HCT116 (cell line): ENCODE data around the gene ZNF311. TPM values are rescaled to one million over a fixed set of nuclear protein-coding genes. Genes with fewer than 3 reads are reported as not detected.

Experiments used
- ATAC-seq: fragments of 200-7000 bp; cut with Tn5 transposase; 2 replicates; pipeline ENCODE4 v1.9.1; 2020; ENCODE audit warnings: mild to moderate bottlenecking, moderate library complexity
- BruUV-seq: library from RNA; stranded (reverse); fragments of 400-500 nt; replicated peaks from 2 replicates; lab custom pipeline; 2021; lab: Mats Ljungman, UMichigan
- CTCF ChIA-PET: fragments of 300-600 bp; sonication (Branson Sonifier 250); formaldehyde crosslinking; loops from one replicate; lab custom pipeline; 2021; ENCODE audit warnings: antibody characterized with exemption; lab: Charles Lee
- POLR2A ChIA-PET: fragments of 300-600, 350-600 bp; sonication (Branson Sonifier 250); formaldehyde crosslinking; loops from one replicate; lab custom pipeline; 2021; ENCODE audit warnings: antibody characterized with exemption; lab: Charles Lee
- RAD21 ChIA-PET, 2 experiments: fragments of 300-600 bp; sonication (Branson Sonifier 250); formaldehyde crosslinking; loops; one replicate each; lab custom pipeline; 2023; ENCODE audit warnings: low total read pairs in 2 of 2; ENCODE audit not compliant: uncharacterized antibody in 2 of 2, unreplicated experiment in 2 of 2, low non-redundant PET in 1 of 2; lab: Charles Lee
- DNase-seq: peaks from one replicate; pipeline ENCODE4 v3.0.0-alpha.2; 2010; ENCODE audit warnings: low read depth, low spot score
- H2AFZ ChIP-seq: fragments of 200-600 bp; shearing (Covaris generic), sonication (generic); 2 replicates; pipeline ENCODE4 v1.6.1; 2017; ENCODE audit warnings: low read depth, mixed run types, mixed read lengths, antibody characterized with exemption, low read length; ENCODE audit not compliant: poor library complexity, severe bottlenecking
- H3K27ac ChIP-seq: 2 replicates; pipeline ENCODE4 v1.5.1; 2012; ENCODE audit warnings: low read depth, low read length
- H3K27me3 ChIP-seq: fragments of 200-600 bp; sonication (generic); 2 replicates; pipeline ENCODE4 v1.6.1; 2016; ENCODE audit warnings: mixed run types, low read length, mixed read lengths; ENCODE audit not compliant: insufficient read depth
- H3K36me3 ChIP-seq, 2 experiments: fragments of 200-500 bp in 1 of 2; fragments of 200-600 bp in 1 of 2; sonication (Bioruptor generic) in 1 of 2; sonication (generic) in 1 of 2; 2 replicates each; pipeline versions ENCODE4 v1.5.1 to v1.6.1; 2014 to 2016; ENCODE audit warnings: low read length in 2 of 2, inconsistent platforms in 1 of 2, mixed read lengths in 1 of 2, mixed run types in 1 of 2; ENCODE audit not compliant: insufficient read depth in 2 of 2, control insufficient read depth in 1 of 2
- H3K4me1 ChIP-seq, 2 experiments: fragments of 200-600 bp in 1 of 2; sonication (generic) in 1 of 2; 2 replicates each; pipeline versions ENCODE4 v1.5.1 to v1.6.1; 2012 to 2017; ENCODE audit warnings: low read length in 2 of 2, inconsistent platforms in 1 of 2, mild to moderate bottlenecking in 1 of 2, mixed read lengths in 1 of 2, mixed run types in 1 of 2, moderate library complexity in 1 of 2; ENCODE audit not compliant: insufficient read depth in 2 of 2, control insufficient read depth in 1 of 2
- H3K4me2 ChIP-seq: fragments of 200-600 bp; sonication (generic); 2 replicates; pipeline ENCODE4 v1.6.1; 2017; ENCODE audit warnings: mixed run types, low read length, mixed read lengths
- H3K4me3 ChIP-seq, 2 experiments: fragments of 200-600 bp in 1 of 2; sonication (generic) in 1 of 2; replicated peaks in 1 of 2; 2 replicates each; pipeline ENCODE4 v1.5.1; 2011 to 2016; ENCODE audit warnings: low read length in 2 of 2, control low read depth in 1 of 2, low read depth in 1 of 2, mild to moderate bottlenecking in 1 of 2, mixed read lengths in 1 of 2, mixed run types in 1 of 2
- H3K79me2 ChIP-seq: fragments of 200-600 bp; sonication (generic); 2 replicates; pipeline ENCODE4 v1.6.1; 2017; ENCODE audit warnings: mild to moderate bottlenecking, mixed run types, low read length, moderate library complexity, mixed read lengths; ENCODE audit not compliant: insufficient read depth
- H3K9ac ChIP-seq: fragments of 200-600 bp; sonication (generic); 2 replicates; pipeline ENCODE4 v1.6.1; 2016; ENCODE audit warnings: low read length, mixed read lengths
- H3K9me2 ChIP-seq: fragments of 200-600 bp; sonication (generic), shearing (Covaris generic); 2 replicates; pipeline ENCODE4 v1.6.1; 2017; ENCODE audit warnings: mixed run types, mild to moderate bottlenecking, moderate library complexity; ENCODE audit not compliant: insufficient read depth
- H3K9me3 ChIP-seq, 2 experiments: fragments of 200-500 bp in 1 of 2; fragments of 200-600 bp in 1 of 2; sonication (Bioruptor generic) in 1 of 2; sonication (generic) in 1 of 2; 2 replicates each; pipeline ENCODE4 v1.6.1; 2014 to 2017; ENCODE audit warnings: low read length in 2 of 2, mixed read lengths in 2 of 2, inconsistent platforms in 1 of 2, low read depth in 1 of 2, mild to moderate bottlenecking in 1 of 2, mixed run types in 1 of 2, moderate library complexity in 1 of 2; ENCODE audit not compliant: control insufficient read depth in 1 of 2, insufficient read depth in 1 of 2
- H4K20me1 ChIP-seq: fragments of 200-600 bp; sonication (generic), shearing (Covaris generic); 2 replicates; pipeline ENCODE4 v1.6.1; 2017; ENCODE audit warnings: mixed run types, mild to moderate bottlenecking, moderate library complexity; ENCODE audit not compliant: insufficient read depth
- ATF3 ChIP-seq: IDR thresholded peaks from 2 replicates; pipeline ENCODE4 v1.6.1; 2012
- SP1 ChIP-seq: IDR thresholded peaks from 2 replicates; pipeline ENCODE4 v1.6.1; 2012; ENCODE audit warnings: low read depth
- ZBTB33 ChIP-seq: IDR thresholded peaks from 2 replicates; pipeline ENCODE4 v1.6.1; 2011; ENCODE audit warnings: mild to moderate bottlenecking, low read length, moderate library complexity; ENCODE audit not compliant: insufficient replicate concordance; ENCODE audit errors: extremely low read depth
- ZNF274 ChIP-seq: fragments of 200-500 bp; sonication (Bioruptor generic); IDR thresholded peaks from 2 replicates; pipeline ENCODE4 v1.6.1; 2014; ENCODE audit warnings: mild to moderate bottlenecking, low read depth, low read length, inconsistent platforms
- intact Hi-C: fragments of 100-400 bp; cut with micrococcal nuclease; formaldehyde crosslinking; loops from 2 replicates; pipeline ENCODE4 v1.10.0; 2022
- total RNA-seq: library from RNA; stranded (reverse); gene quantifications from one replicate; pipeline ENCODE4 v1.2.1, GENCODE V29; 2021; ENCODE audit not compliant: unreplicated experiment

ZNF311 gene
- total RNA-seq, 1 experiment from 2014 or later = not detected

GRCh38 chr6:29008089-29008488, 3.0 kb upstream of the ZNF311 start:
- BruUV-seq = no TSS peak

GRCh38 chr6:28996844-28997510, 8.1 kb downstream of the ZNF311 start:
- ATAC-seq = no peak
- H3K9me2 ChIP-seq = no peaks in the 10 kb centered on the region
- H3K79me2 ChIP-seq = no peaks in the 10 kb centered on the region
- BruUV-seq = no TSS peak
- H3K9ac ChIP-seq = no peak overlapping the region
- H3K36me3 ChIP-seq = no peaks in the 10 kb centered on the region
- CTCF ChIA-PET = no interaction called here
- no peaks in the 10 kb centered on the region for H3K27me3 ChIP-seq
- no peak overlapping the region for H3K4me3 ChIP-seq
- H3K27ac ChIP-seq = no peak overlapping the region
- TF ChIP-seq ATF3 (no peak), ZBTB33 (no peak)
- TF ChIP-seq, all 23 proteins: peak for 0
- no peak overlapping the region for H3K4me2 ChIP-seq
- H2AFZ ChIP-seq = no peak overlapping the region
- intact Hi-C loops = no loop called here
- no peaks in the 10 kb centered on the region for H4K20me1 ChIP-seq
- H3K4me1 ChIP-seq = no peaks in the 10 kb centered on the region
- ChIA-PET RAD21 (no interaction called here), POLR2A (interaction anchor here (0.5 kb wide), 1 partner anchor 73 kb away, joined by 5 read pairs; the partner anchor contains the start of gene TRIM27)
- H3K9me3 ChIP-seq = no peaks in the 10 kb centered on the region
- no peak for DNase-seq

More at GRCh38 chr6:29008089-29008488, 3.0 kb upstream of the ZNF311 start:
- intact Hi-C loops = no loop called here
- no peaks in the 10 kb centered on the region for H3K4me1 ChIP-seq
- TF ChIP-seq SP1 (no peak), ZNF274 (no peak)
- TF ChIP-seq, all 23 proteins: peak for 0
- ChIA-PET RAD21 (no interaction called here), CTCF (no interaction called here), POLR2A (no interaction called here)
- no peak overlapping the region for H3K27ac ChIP-seq
- no peaks in the 10 kb centered on the region for H3K9me3 ChIP-seq
- H3K27me3 ChIP-seq = no peaks in the 10 kb centered on the region
- no peaks in the 10 kb centered on the region for H4K20me1 ChIP-seq
- H3K4me2 ChIP-seq = no peak overlapping the region
- ATAC-seq (no peak), DNase-seq (no peak)
- H2AFZ ChIP-seq = no peak overlapping the region
- H3K9me2 ChIP-seq = no peaks in the 10 kb centered on the region
- no peak overlapping the region for H3K4me3 ChIP-seq
- H3K9ac ChIP-seq = no peak overlapping the region
- H3K36me3 ChIP-seq = no peaks in the 10 kb centered on the region
- no peaks in the 10 kb centered on the region for H3K79me2 ChIP-seq
